Gastrocnemius medialis (tissue), 4 donors: ENCODE measurements around the gene SH3BP2.

Experiments used
- POLR2A ChIP-seq, 2 donors: fragments of 450-650 bp; IDR thresholded peaks; one replicate each; pipeline ENCODE4 v1.6.1; 2017; ENCODE audit warnings: antibody characterized with exemption in 2 of 2, mild to moderate bottlenecking in 2 of 2, moderate library complexity in 2 of 2
- TF ChIP-seq, protein P1 (sequence below), 5 experiments: fragments of 450-650 bp in 3 of 5; fragments of 200-600 bp in 2 of 5; sonication (generic) in 2 of 5; IDR thresholded peaks in 4 of 5; conservative IDR thresholded peaks in 1 of 5; 1 replicate in 4 of 5; 2 replicates in 1 of 5; pipeline ENCODE4 v1.5.1; 2016 to 2019; ENCODE audit warnings: antibody characterized with exemption in 5 of 5, mild to moderate bottlenecking in 3 of 5, moderate library complexity in 3 of 5

DNA sequence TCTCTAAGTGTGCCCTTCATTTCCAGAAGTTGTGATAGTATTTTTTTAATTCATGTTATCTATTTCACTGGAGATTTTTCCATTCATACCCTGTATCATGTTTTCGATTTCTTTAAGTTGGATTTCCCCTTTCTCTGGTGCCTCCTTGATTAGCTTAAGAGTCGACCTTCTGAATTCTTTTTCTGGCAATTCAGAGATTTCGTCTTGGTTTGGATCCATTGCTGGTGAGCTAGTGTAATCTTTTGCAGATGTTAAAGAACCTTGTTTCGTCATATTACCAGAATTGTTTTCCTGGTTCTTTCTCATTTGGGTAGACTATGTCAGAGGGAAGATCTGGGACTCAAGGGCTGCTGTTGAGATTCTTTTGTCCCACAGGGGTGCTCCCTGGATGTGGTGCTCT, 9.1 kb upstream of the SH3BP2 start:
- TF ChIP-seq POLR2A (IDR thresholded peaks at IDR 0.05): no peak
- TF ChIP-seq, protein P1, sequence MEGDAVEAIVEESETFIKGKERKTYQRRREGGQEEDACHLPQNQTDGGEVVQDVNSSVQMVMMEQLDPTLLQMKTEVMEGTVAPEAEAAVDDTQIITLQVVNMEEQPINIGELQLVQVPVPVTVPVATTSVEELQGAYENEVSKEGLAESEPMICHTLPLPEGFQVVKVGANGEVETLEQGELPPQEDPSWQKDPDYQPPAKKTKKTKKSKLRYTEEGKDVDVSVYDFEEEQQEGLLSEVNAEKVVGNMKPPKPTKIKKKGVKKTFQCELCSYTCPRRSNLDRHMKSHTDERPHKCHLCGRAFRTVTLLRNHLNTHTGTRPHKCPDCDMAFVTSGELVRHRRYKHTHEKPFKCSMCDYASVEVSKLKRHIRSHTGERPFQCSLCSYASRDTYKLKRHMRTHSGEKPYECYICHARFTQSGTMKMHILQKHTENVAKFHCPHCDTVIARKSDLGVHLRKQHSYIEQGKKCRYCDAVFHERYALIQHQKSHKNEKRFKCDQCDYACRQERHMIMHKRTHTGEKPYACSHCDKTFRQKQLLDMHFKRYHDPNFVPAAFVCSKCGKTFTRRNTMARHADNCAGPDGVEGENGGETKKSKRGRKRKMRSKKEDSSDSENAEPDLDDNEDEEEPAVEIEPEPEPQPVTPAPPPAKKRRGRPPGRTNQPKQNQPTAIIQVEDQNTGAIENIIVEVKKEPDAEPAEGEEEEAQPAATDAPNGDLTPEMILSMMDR (IDR thresholded peaks at IDR 0.05 in 4 of 5, conservative IDR thresholded peaks at IDR 0.05 in 1 of 5): no peak
